Kidney (tissue), 14 donors: ENCODE results near the gene TMEM126B. TPM values are rescaled to one million over a fixed set of nuclear protein-coding genes. Genes with fewer than 3 reads are reported as not detected.

Experiments used
- DNase-seq, 5 donors: peaks; one replicate each; pipeline ENCODE4 v3.0.0-alpha.2; 2013 to 2020
- FAIRE-seq: peaks from 2 replicates; lab custom pipeline; 2012; peaks lifted over from hg19 to GRCh38; lab: Jason Lieb, UNC
- H3K27ac ChIP-seq, 2 donors: one replicate each; pipeline ENCODE4 v1.7.0; 2013; ENCODE audit warnings: low read depth in 2 of 2, low read length in 2 of 2, inconsistent platforms in 1 of 2
- H3K27me3 ChIP-seq: one replicate; pipeline ENCODE4 v1.7.1; 2013; ENCODE audit warnings: low read length, inconsistent platforms; ENCODE audit not compliant: control insufficient read depth, insufficient read depth
- H3K36me3 ChIP-seq, 3 donors: one replicate each; pipeline versions ENCODE4 v1.7.0 to v1.7.1; 2013; ENCODE audit warnings: low read length in 3 of 3, control low read depth in 1 of 3, inconsistent platforms in 1 of 3; ENCODE audit not compliant: insufficient read depth in 3 of 3, control insufficient read depth in 2 of 3
- H3K4me1 ChIP-seq, 3 donors: one replicate each; pipeline versions ENCODE4 v1.7.0 to v1.7.1; 2013; ENCODE audit warnings: low read length in 3 of 3, inconsistent platforms in 1 of 3, low read depth in 1 of 3; ENCODE audit not compliant: control insufficient read depth in 2 of 3, insufficient read depth in 2 of 3
- H3K4me3 ChIP-seq, 3 donors: one replicate each; pipeline versions ENCODE4 v1.7.0 to v1.8.1; 2013; ENCODE audit warnings: low read length in 3 of 3, control low read depth in 1 of 3, inconsistent platforms in 1 of 3
- H3K9ac ChIP-seq, 3 donors: one replicate each; pipeline versions ENCODE4 v1.7.0 to v1.7.1; 2013; ENCODE audit warnings: low read length in 3 of 3, control low read depth in 1 of 3, inconsistent platforms in 1 of 3
- H3K9me3 ChIP-seq, 3 donors: one replicate each; pipeline versions ENCODE4 v1.7.0 to v1.7.1; 2013; ENCODE audit warnings: low read length in 3 of 3, control low read depth in 1 of 3, inconsistent platforms in 1 of 3; ENCODE audit not compliant: control insufficient read depth in 2 of 3, insufficient read depth in 1 of 3
- intact Hi-C: fragments of 100-400 bp; cut with DNase I; formaldehyde crosslinking; loops from one replicate; pipeline ENCODE4 v1.11.1; 2022
- polyA plus RNA-seq: library from polyadenylated mRNA; stranded (reverse); fragments of 350-450 nt; fragmentation: Illumina TruSeq; extraction: RNeasy Lipid Tissue Mini Kit (QIAGEN cat#74804); gene quantifications from one replicate; pipeline ENCODE4 v1.2.3, GENCODE V29; 2014; ENCODE audit warnings: low read depth, low replicate concordance; ENCODE audit not compliant: insufficient read depth
- total RNA-seq: library from RNA; stranded (reverse); fragmentation: NEBNext Ultra II Directional; extraction: Animal tissue kit (Norgen Biotek cat#: 25700); gene quantifications from one replicate; pipeline ENCODE4 v1.2.1, GENCODE V29; 2021
- TF ChIP-seq, protein P1 (sequence below): IDR thresholded peaks from 3 replicates; pipeline ENCODE4 v1.5.1; 2012; ENCODE audit warnings: mild to moderate bottlenecking, moderate library complexity, borderline replicate concordance; ENCODE audit not compliant: insufficient read depth; ENCODE audit errors: extremely low read depth
- donor health status: control.
- donor health status: control.
- donor health status: control.
- donor health status: control.
- donor health status: control.
- donor health status: DM: yes; HTN: yes; CAD: no.
- donor health status: Normal renal cell carcinoma (clear cell type).

TMEM126B gene
- total and polyA plus RNA-seq, 2 donors from 2014 or later: 51.5 to 54.7 TPM

- Histone ChIP-seq H3K4me1 (peaks cover 0 to 15% (median 0%) of the 10 kb centered on the region in 3 donors), H3K36me3 (peaks cover 0 to 4% (median 0%) of the 10 kb centered on the region in 3 donors), H3K4me3 (peak within 1 kb of the TSS; percentile 51 to 70 (median 64)), H3K9ac (peak within 1 kb of the TSS in 2 of 3 donors; percentile 27 to 74), H3K27ac (peak within 1 kb of the TSS in 1 of 2 donors; percentile 51), H3K9me3 (no peaks in the 10 kb centered on the region), H3K27me3 (no peaks in the 10 kb centered on the region)
- FAIRE-seq (peak; percentile 76), DNase-seq (peak; percentile 81 to 97 (median 88))
- intact Hi-C loops: no loop called here
- TF ChIP-seq, protein P1, sequence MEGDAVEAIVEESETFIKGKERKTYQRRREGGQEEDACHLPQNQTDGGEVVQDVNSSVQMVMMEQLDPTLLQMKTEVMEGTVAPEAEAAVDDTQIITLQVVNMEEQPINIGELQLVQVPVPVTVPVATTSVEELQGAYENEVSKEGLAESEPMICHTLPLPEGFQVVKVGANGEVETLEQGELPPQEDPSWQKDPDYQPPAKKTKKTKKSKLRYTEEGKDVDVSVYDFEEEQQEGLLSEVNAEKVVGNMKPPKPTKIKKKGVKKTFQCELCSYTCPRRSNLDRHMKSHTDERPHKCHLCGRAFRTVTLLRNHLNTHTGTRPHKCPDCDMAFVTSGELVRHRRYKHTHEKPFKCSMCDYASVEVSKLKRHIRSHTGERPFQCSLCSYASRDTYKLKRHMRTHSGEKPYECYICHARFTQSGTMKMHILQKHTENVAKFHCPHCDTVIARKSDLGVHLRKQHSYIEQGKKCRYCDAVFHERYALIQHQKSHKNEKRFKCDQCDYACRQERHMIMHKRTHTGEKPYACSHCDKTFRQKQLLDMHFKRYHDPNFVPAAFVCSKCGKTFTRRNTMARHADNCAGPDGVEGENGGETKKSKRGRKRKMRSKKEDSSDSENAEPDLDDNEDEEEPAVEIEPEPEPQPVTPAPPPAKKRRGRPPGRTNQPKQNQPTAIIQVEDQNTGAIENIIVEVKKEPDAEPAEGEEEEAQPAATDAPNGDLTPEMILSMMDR: no peak
Measured at GRCh38 chr11:85685820-85686459, 57.5 kb downstream of the TMEM126B start, which contains the start of gene CCDC89. CCDC89 (minus strand) TSS chr11:85686195; CDS start chr11:85686130, 65 bp downstream.

Other genes with a start within 250 kb of the TMEM126B start
- gene DLG2, start 1.2 kb upstream of the TMEM126B start, total RNA-seq: 7.2 TPM
- gene DLG2, start 1.2 kb upstream of the TMEM126B start, polyA plus RNA-seq: 2.9 TPM
- 20.3 TPM for gene TMEM126A, start 19.4 kb downstream of the TMEM126B start, total RNA-seq
- gene TMEM126A, start 19.4 kb downstream of the TMEM126B start, polyA plus RNA-seq: 63.8 TPM
- 44.7 TPM for gene CREBZF, start 36.5 kb downstream of the TMEM126B start, total RNA-seq
- 15.2 TPM for gene CREBZF, start 36.5 kb downstream of the TMEM126B start, polyA plus RNA-seq
- 3.7 TPM for gene CCDC89, start 57.6 kb downstream of the TMEM126B start, total RNA-seq
- gene CCDC89, start 57.6 kb downstream of the TMEM126B start, polyA plus RNA-seq: 2.7 TPM
- 187 TPM for gene SYTL2, start 182.5 kb downstream of the TMEM126B start, total RNA-seq
- gene SYTL2, start 182.5 kb downstream of the TMEM126B start, polyA plus RNA-seq: 19.8 TPM
- not detected for gene CCDC83, start 226.8 kb downstream of the TMEM126B start, total RNA-seq
- not detected for gene CCDC83, start 226.8 kb downstream of the TMEM126B start, polyA plus RNA-seq